HG03558 (cell line): Measurements from ENCODE around the gene ZNF444.
"Not testable (repeated sequence)": the region's sequence is repeated elsewhere in the genome, so short reads cannot be mapped to it uniquely, and the experiment has no call there.

ENCODE experiments used
- ATAC-seq: cut with Tn5 transposase; IDR thresholded peaks from one replicate; pipeline ENCODE4 v1.9.1; 2021; ENCODE audit warnings: moderate number of reproducible peaks; ENCODE audit not compliant: unreplicated experiment; ENCODE audit errors: extremely low read depth

The ZNF444 gene

GRCh38 chr19:56170261-56170660 lies 29.2 kb downstream of the ZNF444 start:
- no peak for ATAC-seq

- no peak for ATAC-seq
These were observed 33.0 kb downstream of the ZNF444 start for GRCh38 chr19:56174086-56174485.

GRCh38 chr19:56174550-56174949 lies 33.5 kb downstream of the ZNF444 start:
- ATAC-seq: no peak

GRCh38 chr19:56175861-56176307 lies 34.8 kb downstream of the ZNF444 start, which contains the start of gene GALP:
TSS of gene GALP (plus strand) at chr19:56176008. CDS start at chr19:56177109, 1,101 bp downstream.
- ATAC-seq: not testable (repeated sequence)

DNA sequence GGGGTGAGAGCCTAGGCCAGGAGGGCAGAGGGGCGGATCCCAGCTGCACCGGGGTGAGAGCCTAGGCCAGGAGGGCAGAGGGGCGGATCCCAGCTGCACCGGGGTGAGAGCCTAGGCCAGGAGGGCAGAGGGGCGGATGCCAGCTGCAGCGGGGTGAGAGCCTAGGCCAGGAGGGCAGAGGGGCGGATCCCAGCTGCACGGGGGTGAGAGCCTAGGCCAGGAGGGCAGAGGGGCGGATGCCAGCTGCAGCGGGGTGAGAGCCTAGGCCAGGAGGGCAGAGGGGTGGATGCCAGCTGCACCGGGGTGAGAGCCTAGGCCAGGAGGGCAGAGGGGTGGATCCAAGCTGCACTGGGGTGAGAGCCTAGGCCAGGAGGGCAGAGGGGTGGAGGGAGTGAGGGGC lies 35.2 kb downstream of the ZNF444 start:
- ATAC-seq: not testable (repeated sequence)

DNA sequence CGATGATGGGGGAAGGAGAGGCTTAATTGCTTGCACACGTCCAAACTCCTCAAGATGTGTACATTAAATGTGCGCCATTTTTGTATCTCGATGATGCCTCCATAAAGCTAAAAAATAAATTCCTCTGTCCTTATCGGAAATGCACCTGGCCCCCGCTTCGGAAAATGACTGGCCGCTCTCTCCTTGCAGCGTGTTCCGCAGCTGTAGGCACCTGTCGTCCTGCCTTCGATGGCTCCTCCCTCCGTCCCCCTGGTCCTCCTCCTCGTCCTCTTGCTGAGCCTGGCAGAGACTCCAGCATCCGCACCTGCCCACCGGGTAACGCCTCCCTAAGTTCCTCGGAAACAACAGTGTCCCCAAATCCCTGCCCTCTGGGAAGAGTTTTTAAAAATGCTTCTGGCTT lies 35.8 kb downstream of the ZNF444 start:
- ATAC-seq: no peak

DNA sequence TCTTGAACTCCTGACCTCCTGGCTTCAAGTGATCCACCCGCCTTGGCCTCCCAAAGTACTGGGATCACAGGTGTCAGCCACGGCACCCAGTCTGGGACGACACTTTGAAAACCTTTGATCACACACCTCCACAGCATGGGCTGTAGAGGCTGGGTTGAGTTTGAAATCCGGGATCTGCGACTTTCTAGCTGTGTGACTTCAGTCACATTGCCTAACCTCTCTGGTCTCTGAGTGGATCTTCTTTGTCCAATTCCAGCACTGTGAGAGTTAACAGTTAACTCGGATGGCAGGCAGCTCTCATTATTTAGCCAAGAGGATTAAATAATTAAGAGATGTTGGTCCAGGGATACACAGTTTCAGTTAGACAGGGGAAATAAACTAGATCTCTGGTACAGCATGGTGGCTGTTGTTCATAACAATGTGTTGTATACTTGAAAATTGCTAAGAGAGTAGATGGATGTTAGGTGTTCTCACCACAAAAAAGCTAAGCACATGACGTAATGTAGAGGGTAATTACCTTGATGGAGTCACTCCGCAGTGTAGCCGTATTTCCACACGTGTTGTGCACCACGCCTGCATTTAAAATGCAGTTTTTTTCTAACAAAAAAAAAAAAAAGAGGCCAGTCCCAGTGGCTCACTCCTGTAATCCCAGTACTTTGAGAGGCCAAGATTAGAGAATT lies 36.6 kb downstream of the ZNF444 start:
- no peak for ATAC-seq

DNA sequence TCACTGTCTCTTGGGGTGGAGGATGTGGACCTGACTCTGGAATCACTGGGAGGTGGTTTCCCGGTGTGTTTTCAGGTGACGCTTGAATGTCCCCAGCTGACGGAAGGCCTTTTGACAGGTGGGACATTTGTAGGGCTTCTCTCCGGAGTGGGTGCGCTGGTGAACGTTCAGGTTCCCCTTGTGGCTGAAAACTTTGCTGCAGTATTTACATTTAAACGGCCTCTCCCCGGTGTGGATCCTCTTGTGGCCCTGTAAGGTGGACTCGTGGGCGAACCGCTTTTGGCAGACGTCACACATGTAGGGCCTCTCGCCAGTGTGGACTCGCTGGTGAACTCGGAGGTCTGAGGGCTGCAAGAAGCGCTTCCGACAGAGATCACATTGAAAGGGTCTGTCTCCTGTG lies 48.7 kb downstream of the ZNF444 start:
- no peak for ATAC-seq

DNA sequence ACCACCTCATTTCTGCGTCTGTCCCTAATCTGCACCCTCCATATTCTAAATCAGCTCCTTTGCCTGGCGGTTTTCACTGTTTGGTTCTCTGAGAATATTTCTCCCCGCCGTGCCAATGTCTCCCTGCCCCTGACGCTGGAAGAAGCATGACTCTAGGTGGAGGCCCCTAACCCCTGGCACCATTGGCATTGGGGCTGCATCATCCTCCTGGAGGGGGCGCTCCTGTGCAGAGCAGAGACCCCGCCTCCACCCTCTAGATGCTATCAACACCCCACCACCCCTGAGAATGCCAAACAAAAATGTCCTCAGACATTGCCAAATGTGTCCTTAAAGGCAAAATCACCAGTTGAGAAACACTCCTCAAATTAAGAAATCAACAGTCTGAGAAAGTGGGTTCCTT lies 50.0 kb downstream of the ZNF444 start:
- ATAC-seq: no peak

GRCh38 chr19:56191711-56192110 lies 50.6 kb downstream of the ZNF444 start:
- no peak for ATAC-seq

GRCh38 chr19:56193981-56194640 lies 53.0 kb downstream of the ZNF444 start:
- ATAC-seq: no peak

DNA sequence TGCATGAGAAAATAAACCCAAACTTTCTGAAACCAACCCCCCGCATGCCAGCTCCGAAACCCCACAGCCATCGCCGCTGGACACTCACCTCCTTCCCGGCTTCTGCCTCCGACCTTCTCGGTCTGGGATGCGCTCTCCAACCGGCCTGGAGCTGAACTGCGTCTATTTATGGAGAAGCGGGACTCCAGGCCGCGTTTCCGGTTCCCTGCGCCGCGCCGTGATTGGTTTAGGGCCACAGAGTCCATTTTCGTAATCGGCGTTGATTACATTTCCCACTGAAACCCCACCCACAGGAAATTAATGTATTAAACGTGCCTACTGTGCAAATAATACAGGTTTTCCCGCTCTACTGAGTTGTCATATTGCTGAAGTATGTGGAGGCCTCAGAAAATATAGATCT lies 56.6 kb downstream of the ZNF444 start, which contains the start of gene ZSCAN5B:
ZSCAN5B (minus strand) TSS at position 138 of the 400 bp plus-strand sequence. CDS start 4,731 bp downstream, outside the sequence.
- not testable (repeated sequence) for ATAC-seq

- no peak for ATAC-seq
These were observed 58.6 kb downstream of the ZNF444 start for GRCh38 chr19:56199687-56200086.

- ATAC-seq: no peak
These were observed 60.9 kb downstream of the ZNF444 start, which contains the start of gene ZSCAN5C for GRCh38 chr19:56201973-56202372. TSS of gene ZSCAN5C (plus strand) at chr19:56202273. CDS start at chr19:56205914, 3,641 bp downstream.

DNA sequence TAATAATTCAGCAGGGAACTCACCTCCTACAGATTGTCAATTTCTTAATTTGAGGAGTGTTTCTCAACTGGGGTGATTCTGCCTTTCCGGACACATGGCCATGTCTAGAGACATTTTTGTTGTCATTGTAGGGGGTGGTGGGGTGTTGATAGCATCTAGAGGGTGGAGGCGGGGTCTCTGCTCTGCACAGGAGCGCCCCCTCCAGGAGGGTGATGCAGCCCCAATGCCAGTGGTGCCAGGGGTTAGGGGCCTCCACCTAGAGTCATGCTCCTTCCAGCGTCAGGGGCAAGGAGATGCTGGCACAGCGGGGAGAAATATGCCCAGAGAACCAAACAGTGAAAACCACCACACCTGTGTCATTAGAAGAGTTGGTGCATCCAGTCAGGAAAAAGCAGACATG lies 66.5 kb downstream of the ZNF444 start:
- not testable (repeated sequence) for ATAC-seq

GRCh38 chr19:56209091-56209490 lies 68.0 kb downstream of the ZNF444 start:
- ATAC-seq: no peak

DNA sequence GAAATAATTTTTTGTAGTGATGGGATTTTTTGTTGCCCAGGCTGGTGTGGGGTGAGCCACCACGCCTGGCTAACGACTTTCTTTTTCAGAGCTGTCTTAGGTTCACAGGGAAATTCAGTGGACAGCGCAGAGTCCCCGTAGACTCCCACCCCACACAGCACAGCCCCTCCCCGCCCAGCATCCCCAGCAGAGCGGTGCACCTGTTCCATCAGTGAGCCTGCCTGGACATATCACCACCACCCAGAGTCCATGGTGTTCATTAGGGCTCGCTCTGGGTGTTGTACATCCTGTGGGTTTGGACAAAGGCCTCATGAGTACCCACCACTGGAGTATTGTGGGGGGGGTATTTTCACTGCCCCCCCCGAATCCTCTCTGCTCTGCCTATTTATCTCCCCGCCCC lies 68.9 kb downstream of the ZNF444 start:
- not testable (repeated sequence) for ATAC-seq
